Measurements from ENCODE around the gene SYK. TPM values are rescaled to one million over a fixed set of nuclear protein-coding genes. Genes with fewer than 3 reads are reported as not detected.

The SYK gene
- total RNA-seq, 1 experiment from 2014 or later, result 0.28 TPM

GRCh38 chr9:90927496-90927895, 125.9 kb downstream of the SYK start:
- POLR2A ChIA-PET, result interaction anchor here (0.6 kb wide), 1 partner anchor 12 kb away, joined by 3 read pairs; no protein-coding TSS in a partner anchor

GRCh38 chr9:90929626-90930025, 128.0 kb downstream of the SYK start:
- Histone ChIP-seq H3K9me3 (ENCODE audit: control insufficient read depth, insufficient read depth, low read depth, low read length) (no peaks in the 10 kb centered on the region), H3K27me3 (ENCODE audit: control insufficient read depth, insufficient read depth, low read length) (no peaks in the 10 kb centered on the region), H3K4me1 (ENCODE audit: control insufficient read depth, insufficient read depth, low read length) (no peaks in the 10 kb centered on the region), H3K27ac (ENCODE audit: low read length) (no peak overlapping the region), H3K36me3 (ENCODE audit: control insufficient read depth, insufficient read depth, low read length) (no peaks in the 10 kb centered on the region), H3K4me3 (ENCODE audit: low read depth in 2 of 2, low read length in 2 of 2) (no peak overlapping the region)
- TF ChIP-seq POLR2AphosphoS5 (IDR thresholded peaks at IDR 0.05; ENCODE audit: low read depth, low read length) (no peak), CTCF (IDR thresholded peaks at IDR 0.05) (no peak)
- ChIA-PET CTCF (interaction anchor here (0.6 kb wide), 1 partner anchor 696 kb away, joined by 6 read pairs; no protein-coding TSS in a partner anchor), POLR2A (no interaction called here)
- in situ Hi-C loops (cut with HindIII; ENCODE audit: low pct_unique_long_range_greater_than_20kb, low sequenced_read_pairs), result no loop called here
- BruUV-seq (replicated peaks), result no TSS peak
- ATAC-seq (no peak), DNase-seq (ENCODE audit: low read depth, low spot score) (no peak)
- intact Hi-C loops (cut with micrococcal nuclease; ENCODE audit: unreplicated experiment), result no loop called here

More at GRCh38 chr9:90927496-90927895, 125.9 kb downstream of the SYK start:
- in situ Hi-C loops (cut with HindIII; ENCODE audit: low pct_unique_long_range_greater_than_20kb, low sequenced_read_pairs), result no loop called here
- no peaks in the 10 kb centered on the region for H3K4me1 ChIP-seq (ENCODE audit: control insufficient read depth, insufficient read depth, low read length)
- no TSS peak for BruUV-seq (replicated peaks)
- H3K27me3 ChIP-seq (ENCODE audit: control insufficient read depth, insufficient read depth, low read length), result no peaks in the 10 kb centered on the region
- ATAC-seq, result no peak
- DNase-seq (ENCODE audit: low read depth, low spot score), result no peak
- no peak for TF ChIP-seq CTCF (IDR thresholded peaks at IDR 0.05)
- TF ChIP-seq POLR2AphosphoS5 (IDR thresholded peaks at IDR 0.05; ENCODE audit: low read depth, low read length), result no peak
- TF ChIP-seq TCF7L2 (IDR thresholded peaks at IDR 0.05; ENCODE audit: low read depth, low read length), result no peak
- no peak for TF ChIP-seq SIN3A (IDR thresholded peaks at IDR 0.05; ENCODE audit: borderline replicate concordance, insufficient read depth, low read depth, low read length)
- TF ChIP-seq, protein P1, sequence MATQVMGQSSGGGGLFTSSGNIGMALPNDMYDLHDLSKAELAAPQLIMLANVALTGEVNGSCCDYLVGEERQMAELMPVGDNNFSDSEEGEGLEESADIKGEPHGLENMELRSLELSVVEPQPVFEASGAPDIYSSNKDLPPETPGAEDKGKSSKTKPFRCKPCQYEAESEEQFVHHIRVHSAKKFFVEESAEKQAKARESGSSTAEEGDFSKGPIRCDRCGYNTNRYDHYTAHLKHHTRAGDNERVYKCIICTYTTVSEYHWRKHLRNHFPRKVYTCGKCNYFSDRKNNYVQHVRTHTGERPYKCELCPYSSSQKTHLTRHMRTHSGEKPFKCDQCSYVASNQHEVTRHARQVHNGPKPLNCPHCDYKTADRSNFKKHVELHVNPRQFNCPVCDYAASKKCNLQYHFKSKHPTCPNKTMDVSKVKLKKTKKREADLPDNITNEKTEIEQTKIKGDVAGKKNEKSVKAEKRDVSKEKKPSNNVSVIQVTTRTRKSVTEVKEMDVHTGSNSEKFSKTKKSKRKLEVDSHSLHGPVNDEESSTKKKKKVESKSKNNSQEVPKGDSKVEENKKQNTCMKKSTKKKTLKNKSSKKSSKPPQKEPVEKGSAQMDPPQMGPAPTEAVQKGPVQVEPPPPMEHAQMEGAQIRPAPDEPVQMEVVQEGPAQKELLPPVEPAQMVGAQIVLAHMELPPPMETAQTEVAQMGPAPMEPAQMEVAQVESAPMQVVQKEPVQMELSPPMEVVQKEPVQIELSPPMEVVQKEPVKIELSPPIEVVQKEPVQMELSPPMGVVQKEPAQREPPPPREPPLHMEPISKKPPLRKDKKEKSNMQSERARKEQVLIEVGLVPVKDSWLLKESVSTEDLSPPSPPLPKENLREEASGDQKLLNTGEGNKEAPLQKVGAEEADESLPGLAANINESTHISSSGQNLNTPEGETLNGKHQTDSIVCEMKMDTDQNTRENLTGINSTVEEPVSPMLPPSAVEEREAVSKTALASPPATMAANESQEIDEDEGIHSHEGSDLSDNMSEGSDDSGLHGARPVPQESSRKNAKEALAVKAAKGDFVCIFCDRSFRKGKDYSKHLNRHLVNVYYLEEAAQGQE (IDR thresholded peaks at IDR 0.05; ENCODE audit: insufficient read depth in 1 of 2, low read depth in 2 of 2, low read length in 1 of 2), result no peak
- H3K4me3 ChIP-seq (ENCODE audit: low read depth in 2 of 2, low read length in 2 of 2), result no peak overlapping the region
- intact Hi-C loops (cut with micrococcal nuclease; ENCODE audit: unreplicated experiment), result no loop called here
- H3K27ac ChIP-seq (ENCODE audit: low read length), result no peak overlapping the region
- CTCF ChIA-PET, result no interaction called here
- no peaks in the 10 kb centered on the region for H3K9me3 ChIP-seq (ENCODE audit: control insufficient read depth, insufficient read depth, low read depth, low read length)
- no peaks in the 10 kb centered on the region for H3K36me3 ChIP-seq (ENCODE audit: control insufficient read depth, insufficient read depth, low read length)
